AG20443 (cell line): ENCODE results near the gene POU5F1.

Source experiments
- DNase-seq: peaks from one replicate; pipeline ENCODE4 v3.0.0; 2012; ENCODE audit warnings: low spot score, mixed read lengths

The POU5F1 gene

DNA sequence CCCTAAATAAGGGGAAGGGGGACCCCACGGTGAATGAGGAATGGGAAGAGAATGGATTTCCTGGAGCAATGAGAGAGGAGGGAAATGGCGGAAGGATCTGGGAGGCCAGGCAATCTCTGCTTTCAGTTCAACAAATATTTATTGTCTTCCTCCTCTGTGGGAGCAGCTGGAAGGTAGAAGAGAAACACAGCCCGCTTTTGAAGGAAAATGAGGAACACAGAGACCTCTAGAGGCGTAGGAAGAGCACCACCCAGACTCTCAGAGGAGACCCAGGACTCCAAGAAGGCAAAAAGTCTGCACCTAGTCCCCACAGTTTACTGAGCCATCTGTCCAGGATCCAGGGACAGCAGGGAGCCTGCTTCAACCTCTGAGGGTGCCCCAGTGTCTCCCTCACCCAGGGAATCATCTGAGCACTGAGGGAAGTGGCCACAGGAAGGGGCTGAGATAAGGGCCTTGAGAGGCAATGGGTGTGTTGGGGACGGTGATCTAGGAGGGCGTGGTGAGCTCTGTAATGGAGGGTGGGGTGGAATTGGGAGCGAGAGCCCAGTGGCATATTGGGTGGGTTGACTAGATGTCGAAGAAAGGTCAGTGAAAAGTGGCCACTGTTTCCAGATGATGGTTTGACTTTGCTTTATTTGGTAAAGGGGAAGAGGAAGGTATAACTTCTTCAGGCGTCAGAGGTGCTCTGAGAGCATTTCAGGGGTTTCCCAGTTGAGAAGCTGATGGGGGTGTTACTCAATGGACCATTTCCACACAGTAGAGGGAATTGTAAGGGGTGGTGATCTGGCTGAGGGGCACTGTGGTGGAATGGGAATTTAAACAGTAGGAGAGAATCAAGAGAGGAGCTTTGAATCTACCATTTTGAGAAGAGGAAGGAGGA, 55.3 kb downstream of the POU5F1 start:
- peak; percentile 49 for DNase-seq

DNA sequence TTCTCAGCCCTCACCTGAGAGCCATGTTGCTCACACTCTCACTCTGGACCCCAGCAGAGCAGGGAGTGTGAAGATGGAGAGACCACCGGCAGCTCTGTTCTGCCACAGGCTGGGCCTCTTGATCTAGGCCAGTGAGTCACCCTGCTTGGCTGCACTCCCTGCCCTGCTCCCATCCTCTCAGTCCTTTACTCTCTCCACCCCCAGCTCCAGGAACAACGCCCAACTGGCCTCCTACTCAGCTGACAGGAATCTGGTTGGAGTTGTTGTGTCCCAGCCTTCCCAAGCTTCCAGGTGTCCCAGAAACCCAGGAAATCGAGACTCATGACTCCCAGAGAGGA, 56.0 kb downstream of the POU5F1 start, which contains the start of gene PSORS1C1:
PSORS1C1 (plus strand) TSS at position 260 of the 338 bp plus-strand sequence. CDS start 14,833 bp downstream, outside the sequence.
- peak; percentile 94 for DNase-seq
